HEK293 (cell line): ENCODE results near the gene ZFP92.

Source experiments
- CTCF ChIA-PET: fragments of 350-600 bp; formaldehyde crosslinking; extraction: SDS; loops from one replicate; lab custom pipeline; 2021; ENCODE audit warnings: antibody characterized with exemption; lab: Yijun Ruan, JAX
- POLR2A ChIA-PET: fragments of 300-600 bp; formaldehyde crosslinking; extraction: SDS; loops from one replicate; lab custom pipeline; 2020; ENCODE audit warnings: antibody characterized with exemption, inconsistent platforms; lab: Yijun Ruan, JAX
- H3K27ac ChIP-seq: fragments of 200-500 bp; sonication (Bioruptor generic); 2 replicates; pipeline ENCODE4 v1.5.1; 2014; ENCODE audit warnings: low read depth, low read length, control low read depth, inconsistent platforms; ENCODE audit errors: extremely low read depth
- H3K36me3 ChIP-seq, 2 experiments: fragments of 200-500 bp in 1 of 2; sonication (Bioruptor generic) in 1 of 2; 1 replicate in 1 of 2; 2 replicates in 1 of 2; pipeline ENCODE4 v1.5.1; 2014 to 2017; ENCODE audit warnings: inconsistent platforms in 2 of 2, low read length in 2 of 2; ENCODE audit not compliant: control insufficient read depth in 2 of 2, insufficient read depth in 1 of 2
- H3K4me1 ChIP-seq: fragments of 200-500 bp; sonication (Bioruptor generic); 2 replicates; pipeline ENCODE4 v1.5.1; 2014; ENCODE audit warnings: mild to moderate bottlenecking, low read length, inconsistent platforms; ENCODE audit not compliant: control insufficient read depth, insufficient read depth
- H3K4me3 ChIP-seq: 2 replicates; pipeline ENCODE4 v1.5.1; 2011; ENCODE audit warnings: low read depth, mild to moderate bottlenecking, control low read depth, low read length, moderate library complexity
- H3K9me3 ChIP-seq: fragments of 200-500 bp; sonication (Bioruptor generic); 2 replicates; pipeline ENCODE4 v1.5.1; 2014; ENCODE audit warnings: low read depth, low read length, inconsistent platforms; ENCODE audit not compliant: control insufficient read depth, insufficient read depth
- AEBP2 ChIP-seq: fragments of 450-650 bp; formaldehyde crosslinking; IDR thresholded peaks from 2 replicates; pipeline ENCODE4 v1.5.1; 2016; ENCODE audit warnings: missing biosample characterization, missing genetic modification characterization, borderline replicate concordance
- BCL11A ChIP-seq: fragments of 450-650 bp; formaldehyde crosslinking; IDR thresholded peaks from 2 replicates; pipeline ENCODE4 v1.5.1; 2016; ENCODE audit warnings: low read depth, missing biosample characterization, missing genetic modification characterization
- EGR2 ChIP-seq: fragments of 450-650 bp; formaldehyde crosslinking; IDR thresholded peaks from 2 replicates; pipeline ENCODE4 v1.5.1; 2016; ENCODE audit warnings: low read depth, missing biosample characterization, missing genetic modification characterization
- GLI4 ChIP-seq: fragments of 450-650 bp; formaldehyde crosslinking; IDR thresholded peaks from 2 replicates; pipeline ENCODE4 v1.5.1; 2016; ENCODE audit warnings: missing biosample characterization, missing genetic modification characterization
- GLIS1 ChIP-seq: fragments of 450-650 bp; formaldehyde crosslinking; IDR thresholded peaks from 2 replicates; pipeline ENCODE4 v1.5.1; 2016; ENCODE audit warnings: missing biosample characterization, missing genetic modification characterization
- KLF16 ChIP-seq: fragments of 450-650 bp; formaldehyde crosslinking; IDR thresholded peaks from 2 replicates; pipeline ENCODE4 v1.5.1; 2017; ENCODE audit warnings: missing biosample characterization, missing genetic modification characterization
- KLF17 ChIP-seq: fragments of 450-650 bp; formaldehyde crosslinking; IDR thresholded peaks from 2 replicates; pipeline ENCODE4 v1.5.1; 2016; ENCODE audit warnings: missing biosample characterization, missing genetic modification characterization
- OVOL3 ChIP-seq: fragments of 450-650 bp; formaldehyde crosslinking; IDR thresholded peaks from 2 replicates; pipeline ENCODE4 v1.5.1; 2016; ENCODE audit warnings: missing biosample characterization, missing genetic modification characterization
- RBAK ChIP-seq: fragments of 450-650 bp; formaldehyde crosslinking; IDR thresholded peaks from 2 replicates; pipeline ENCODE4 v1.5.1; 2016; ENCODE audit warnings: missing biosample characterization, missing genetic modification characterization
- ZBTB20 ChIP-seq: fragments of 450-650 bp; formaldehyde crosslinking; IDR thresholded peaks from 2 replicates; pipeline ENCODE4 v1.5.1; 2016; ENCODE audit warnings: missing biosample characterization, missing genetic modification characterization
- ZBTB21 ChIP-seq: fragments of 450-650 bp; formaldehyde crosslinking; IDR thresholded peaks from 2 replicates; pipeline ENCODE4 v1.5.1; 2017; ENCODE audit warnings: missing biosample characterization, missing genetic modification characterization
- ZFHX2 ChIP-seq: fragments of 450-650 bp; formaldehyde crosslinking; conservative IDR thresholded peaks from 2 replicates; pipeline ENCODE4 v1.5.1; 2016; ENCODE audit warnings: missing biosample characterization, missing genetic modification characterization
- ZIC2 ChIP-seq: fragments of 450-650 bp; formaldehyde crosslinking; IDR thresholded peaks from 2 replicates; pipeline ENCODE4 v1.5.1; 2016; ENCODE audit warnings: missing biosample characterization, missing genetic modification characterization
- ZNF112 ChIP-seq: fragments of 450-650 bp; formaldehyde crosslinking; IDR thresholded peaks from 2 replicates; pipeline ENCODE4 v1.5.0; 2017; ENCODE audit warnings: missing biosample characterization, missing genetic modification characterization
- ZNF114 ChIP-seq: fragments of 450-650 bp; formaldehyde crosslinking; IDR thresholded peaks from 2 replicates; pipeline ENCODE4 v1.5.0; 2017; ENCODE audit warnings: missing biosample characterization, missing genetic modification characterization
- ZNF140 ChIP-seq: fragments of 450-650 bp; formaldehyde crosslinking; IDR thresholded peaks from 2 replicates; pipeline ENCODE4 v1.5.1; 2016; ENCODE audit warnings: missing biosample characterization, missing genetic modification characterization
- ZNF157 ChIP-seq: fragments of 450-650 bp; formaldehyde crosslinking; IDR thresholded peaks from 2 replicates; pipeline ENCODE4 v1.5.1; 2016; ENCODE audit warnings: missing biosample characterization, missing genetic modification characterization
- ZNF202 ChIP-seq: fragments of 450-650 bp; formaldehyde crosslinking; IDR thresholded peaks from 2 replicates; pipeline ENCODE4 v1.5.1; 2016; ENCODE audit warnings: missing biosample characterization, missing genetic modification characterization, borderline replicate concordance
- ZNF398 ChIP-seq: fragments of 450-650 bp; formaldehyde crosslinking; IDR thresholded peaks from 2 replicates; pipeline ENCODE4 v1.5.1; 2017; ENCODE audit warnings: missing biosample characterization, missing genetic modification characterization
- ZNF404 ChIP-seq: fragments of 450-650 bp; formaldehyde crosslinking; IDR thresholded peaks from 2 replicates; pipeline ENCODE4 v1.5.1; 2017; ENCODE audit warnings: missing biosample characterization, missing genetic modification characterization
- ZNF529 ChIP-seq: fragments of 450-650 bp; formaldehyde crosslinking; IDR thresholded peaks from 2 replicates; pipeline ENCODE4 v1.5.1; 2017; ENCODE audit warnings: missing genetic modification characterization, missing biosample characterization; ENCODE audit not compliant: insufficient replicate concordance
- ZNF544 ChIP-seq: fragments of 450-650 bp; formaldehyde crosslinking; IDR thresholded peaks from 2 replicates; pipeline ENCODE4 v1.5.0; 2017; ENCODE audit warnings: missing biosample characterization, missing genetic modification characterization
- ZNF585B ChIP-seq: fragments of 450-650 bp; formaldehyde crosslinking; IDR thresholded peaks from 2 replicates; pipeline ENCODE4 v1.5.1; 2016; ENCODE audit warnings: missing biosample characterization, missing genetic modification characterization
- ZNF658 ChIP-seq: fragments of 450-650 bp; formaldehyde crosslinking; IDR thresholded peaks from 2 replicates; pipeline ENCODE4; 2016; ENCODE audit warnings: missing biosample characterization, missing genetic modification characterization
- ZNF792 ChIP-seq: fragments of 450-650 bp; formaldehyde crosslinking; IDR thresholded peaks from 2 replicates; pipeline ENCODE4 v1.5.1; 2016; ENCODE audit warnings: missing biosample characterization, missing genetic modification characterization
- ZNF843 ChIP-seq: fragments of 450-650 bp; formaldehyde crosslinking; IDR thresholded peaks from 2 replicates; pipeline ENCODE4 v1.5.1; 2016; ENCODE audit warnings: missing biosample characterization, missing genetic modification characterization
- TF ChIP-seq, protein P1 (sequence below): fragments of 450-650 bp; formaldehyde crosslinking; optimal IDR thresholded peaks from 2 replicates; pipeline ENCODE3; 2016; ENCODE audit warnings: missing biosample characterization, mild to moderate bottlenecking, missing genetic modification characterization
- TF ChIP-seq, protein P2 (sequence below): fragments of 450-650 bp; formaldehyde crosslinking; IDR thresholded peaks from 2 replicates; pipeline ENCODE4 v1.5.1; 2016; ENCODE audit warnings: missing biosample characterization, missing genetic modification characterization, low read depth
- TF ChIP-seq, protein P3 (sequence below): fragments of 450-650 bp; formaldehyde crosslinking; IDR thresholded peaks from 2 replicates; pipeline ENCODE4 v1.5.1; 2016; ENCODE audit warnings: missing biosample characterization, missing genetic modification characterization

The ZFP92 gene

DNA sequence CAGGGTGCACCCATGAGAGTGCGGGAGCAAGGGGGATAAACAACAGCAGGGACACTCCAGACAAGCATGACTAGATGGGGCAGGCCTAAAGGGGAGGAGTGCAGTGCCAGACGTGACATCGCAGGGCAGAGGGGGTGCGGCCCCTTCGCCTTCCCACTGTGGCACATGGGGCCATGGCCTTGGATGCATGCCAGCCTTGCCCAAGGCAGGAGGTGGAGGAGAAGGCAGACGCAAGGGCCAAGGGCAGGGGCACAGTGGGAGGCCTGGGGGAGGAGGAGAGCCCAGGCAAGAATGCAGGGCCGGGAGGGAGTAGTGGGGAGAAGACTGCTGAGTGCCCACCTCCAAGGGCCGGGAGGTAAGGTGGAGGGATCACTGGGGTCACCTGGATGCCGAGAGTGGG lies 31.8 kb upstream of the ZFP92 start:
- Histone ChIP-seq H3K27ac (no peak overlapping the region), H3K36me3 (no peaks in the 10 kb centered on the region), H3K9me3 (no peaks in the 10 kb centered on the region), H3K4me1 (no peaks in the 10 kb centered on the region), H3K4me3 (no peak overlapping the region)
- CTCF ChIA-PET = interaction anchor here (0.6 kb wide), 1 partner anchor 28 kb away, joined by 3 read pairs; no protein-coding TSS in a partner anchor
- TF ChIP-seq ZNF112 = no peak
- peak; percentile 35; the same call in 1 of the 2 replicates for TF ChIP-seq EGR2 (tag by site-specific recombination)
- no peak for TF ChIP-seq ZNF114
- no peak for TF ChIP-seq ZNF140
- TF ChIP-seq KLF16 (tag by site-specific recombination) = no peak
- peak; percentile 14; the same call in 1 of the 2 replicates for TF ChIP-seq ZBTB20 (tag by site-specific recombination)
- peak; percentile 33; the same call in 1 of the 2 replicates for TF ChIP-seq ZNF398 (tag by site-specific recombination)
- no peak for TF ChIP-seq ZNF585B
- TF ChIP-seq, protein P1, sequence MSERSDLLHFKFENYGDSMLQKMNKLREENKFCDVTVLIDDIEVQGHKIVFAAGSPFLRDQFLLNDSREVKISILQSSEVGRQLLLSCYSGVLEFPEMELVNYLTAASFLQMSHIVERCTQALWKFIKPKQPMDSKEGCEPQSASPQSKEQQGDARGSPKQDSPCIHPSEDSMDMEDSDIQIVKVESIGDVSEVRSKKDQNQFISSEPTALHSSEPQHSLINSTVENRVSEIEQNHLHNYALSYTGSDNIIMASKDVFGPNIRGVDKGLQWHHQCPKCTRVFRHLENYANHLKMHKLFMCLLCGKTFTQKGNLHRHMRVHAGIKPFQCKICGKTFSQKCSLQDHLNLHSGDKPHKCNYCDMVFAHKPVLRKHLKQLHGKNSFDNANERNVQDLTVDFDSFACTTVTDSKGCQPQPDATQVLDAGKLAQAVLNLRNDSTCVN (tag by site-specific recombination) = no peak
- no peak for TF ChIP-seq GLIS1
- no peak for TF ChIP-seq RBAK (tag by site-specific recombination)
- TF ChIP-seq, protein P2, sequence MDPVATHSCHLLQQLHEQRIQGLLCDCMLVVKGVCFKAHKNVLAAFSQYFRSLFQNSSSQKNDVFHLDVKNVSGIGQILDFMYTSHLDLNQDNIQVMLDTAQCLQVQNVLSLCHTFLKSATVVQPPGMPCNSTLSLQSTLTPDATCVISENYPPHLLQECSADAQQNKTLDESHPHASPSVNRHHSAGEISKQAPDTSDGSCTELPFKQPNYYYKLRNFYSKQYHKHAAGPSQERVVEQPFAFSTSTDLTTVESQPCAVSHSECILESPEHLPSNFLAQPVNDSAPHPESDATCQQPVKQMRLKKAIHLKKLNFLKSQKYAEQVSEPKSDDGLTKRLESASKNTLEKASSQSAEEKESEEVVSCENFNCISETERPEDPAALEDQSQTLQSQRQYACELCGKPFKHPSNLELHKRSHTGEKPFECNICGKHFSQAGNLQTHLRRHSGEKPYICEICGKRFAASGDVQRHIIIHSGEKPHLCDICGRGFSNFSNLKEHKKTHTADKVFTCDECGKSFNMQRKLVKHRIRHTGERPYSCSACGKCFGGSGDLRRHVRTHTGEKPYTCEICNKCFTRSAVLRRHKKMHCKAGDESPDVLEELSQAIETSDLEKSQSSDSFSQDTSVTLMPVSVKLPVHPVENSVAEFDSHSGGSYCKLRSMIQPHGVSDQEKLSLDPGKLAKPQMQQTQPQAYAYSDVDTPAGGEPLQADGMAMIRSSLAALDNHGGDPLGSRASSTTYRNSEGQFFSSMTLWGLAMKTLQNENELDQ = no peak
- TF ChIP-seq ZNF792 (tag by site-specific recombination) = no peak
- TF ChIP-seq, protein P3, sequence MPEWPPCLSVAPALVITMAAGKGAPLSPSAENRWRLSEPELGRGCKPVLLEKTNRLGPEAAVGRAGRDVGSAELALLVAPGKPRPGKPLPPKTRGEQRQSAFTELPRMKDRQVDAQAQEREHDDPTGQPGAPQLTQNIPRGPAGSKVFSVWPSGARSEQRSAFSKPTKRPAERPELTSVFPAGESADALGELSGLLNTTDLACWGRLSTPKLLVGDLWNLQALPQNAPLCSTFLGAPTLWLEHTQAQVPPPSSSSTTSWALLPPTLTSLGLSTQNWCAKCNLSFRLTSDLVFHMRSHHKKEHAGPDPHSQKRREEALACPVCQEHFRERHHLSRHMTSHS (tag by site-specific recombination) = no peak
- TF ChIP-seq KLF17 = no peak
- TF ChIP-seq AEBP2 (tag by site-specific recombination) = no peak
- TF ChIP-seq ZNF404 = no peak
- TF ChIP-seq GLI4 = no peak
- no peak for TF ChIP-seq ZNF202 (tag by site-specific recombination)
- TF ChIP-seq ZIC2 (tag by site-specific recombination) = peak; percentile 90
- TF ChIP-seq OVOL3 (tag by site-specific recombination) = no peak
- TF ChIP-seq ZNF157 (tag by site-specific recombination) = no peak
- TF ChIP-seq BCL11A (tag by site-specific recombination) = no peak
- TF ChIP-seq ZNF529 = no peak
- no peak for TF ChIP-seq ZNF658 (tag by site-specific recombination)
- peak; percentile 58; the same call in 1 of the 2 replicates for TF ChIP-seq ZFHX2 (tag by site-specific recombination)
- no peak for TF ChIP-seq ZNF843 (tag by site-specific recombination)
- no peak for TF ChIP-seq ZNF544 (tag by site-specific recombination)
- TF ChIP-seq ZBTB21 (tag by site-specific recombination) = no peak
- POLR2A ChIA-PET = no interaction called here
